ENCODE data around the gene GAREM2.

GRCh38 chr2:26191316-26192159 lies 18.6 kb downstream of the GAREM2 start:
- TF ChIP-seq POLR2A (IDR thresholded peaks at IDR 0.05) (no peak), CTCF (IDR thresholded peaks at IDR 0.05) (no peak)

All from thyroid gland (tissue), 4 donors.